Left ventricle myocardium inferior (tissue), 1 donor: ENCODE measurements around the gene PGM3. TPM values are rescaled to one million over a fixed set of nuclear protein-coding genes. Genes with fewer than 3 reads are reported as not detected.
A peak's percentile ranks its signal among the peaks of the same experiment; 100 is the strongest.

Experiments
- DNase-seq: peaks from one replicate; pipeline ENCODE4 v3.0.0-alpha.2; 2020
- H3K27ac ChIP-seq: fragments of 200-600 bp; replicated peaks from 2 replicates; pipeline ENCODE4 v1.8.0; 2021
- H3K27me3 ChIP-seq: fragments of 200-600 bp; 2 replicates; pipeline ENCODE4 v1.8.0; 2021; ENCODE audit warnings: low read depth
- H3K36me3 ChIP-seq: fragments of 200-600 bp; 2 replicates; pipeline ENCODE4 v1.8.0; 2021
- H3K4me1 ChIP-seq: fragments of 200-600 bp; 2 replicates; pipeline ENCODE4 v1.8.0; 2021
- H3K4me3 ChIP-seq: fragments of 200-600 bp; 2 replicates; pipeline ENCODE4 v1.8.0; 2021; ENCODE audit warnings: mild to moderate bottlenecking, moderate library complexity
- H3K9me3 ChIP-seq: fragments of 200-600 bp; replicated peaks from 2 replicates; pipeline ENCODE4 v1.8.0; 2021
- intact Hi-C: fragments of 100-400 bp; cut with micrococcal nuclease; formaldehyde crosslinking; loops from one replicate; pipeline ENCODE4 v1.11.0; 2022
- long read RNA-seq: library from polyadenylated mRNA; unstranded; transcript quantifications from one replicate; pipeline ENCODE4 v2.0.0, GENCODE V29; 2021
- total RNA-seq: library from RNA; stranded (reverse); fragmentation: NEBNext Ultra II Directional; extraction: Animal tissue kit (Norgen Biotek cat#: 25700); gene quantifications from one replicate; pipeline ENCODE4 v1.2.1, GENCODE V29; 2021
- TF ChIP-seq, protein P1 (sequence below): fragments of 200-600 bp; IDR thresholded peaks from 2 replicates; pipeline ENCODE4 v1.8.0; 2021; ENCODE audit warnings: antibody characterized with exemption, mild to moderate bottlenecking, borderline replicate concordance
- donor health status: DM: no; HTN: yes; CAD: no; lungs with severe emphysema.

The PGM3 gene, protein sequence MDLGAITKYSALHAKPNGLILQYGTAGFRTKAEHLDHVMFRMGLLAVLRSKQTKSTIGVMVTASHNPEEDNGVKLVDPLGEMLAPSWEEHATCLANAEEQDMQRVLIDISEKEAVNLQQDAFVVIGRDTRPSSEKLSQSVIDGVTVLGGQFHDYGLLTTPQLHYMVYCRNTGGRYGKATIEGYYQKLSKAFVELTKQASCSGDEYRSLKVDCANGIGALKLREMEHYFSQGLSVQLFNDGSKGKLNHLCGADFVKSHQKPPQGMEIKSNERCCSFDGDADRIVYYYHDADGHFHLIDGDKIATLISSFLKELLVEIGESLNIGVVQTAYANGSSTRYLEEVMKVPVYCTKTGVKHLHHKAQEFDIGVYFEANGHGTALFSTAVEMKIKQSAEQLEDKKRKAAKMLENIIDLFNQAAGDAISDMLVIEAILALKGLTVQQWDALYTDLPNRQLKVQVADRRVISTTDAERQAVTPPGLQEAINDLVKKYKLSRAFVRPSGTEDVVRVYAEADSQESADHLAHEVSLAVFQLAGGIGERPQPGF
- total RNA-seq, result 16.1 TPM
- long read RNA-seq, full-length matches to known transcripts, result 17 of 22 reads
- long read RNA-seq, partial matches to known transcripts, result 2 of 22 reads
- long read RNA-seq, other reads (novel, unspliced or antisense), result 3 of 22 reads

DNA sequence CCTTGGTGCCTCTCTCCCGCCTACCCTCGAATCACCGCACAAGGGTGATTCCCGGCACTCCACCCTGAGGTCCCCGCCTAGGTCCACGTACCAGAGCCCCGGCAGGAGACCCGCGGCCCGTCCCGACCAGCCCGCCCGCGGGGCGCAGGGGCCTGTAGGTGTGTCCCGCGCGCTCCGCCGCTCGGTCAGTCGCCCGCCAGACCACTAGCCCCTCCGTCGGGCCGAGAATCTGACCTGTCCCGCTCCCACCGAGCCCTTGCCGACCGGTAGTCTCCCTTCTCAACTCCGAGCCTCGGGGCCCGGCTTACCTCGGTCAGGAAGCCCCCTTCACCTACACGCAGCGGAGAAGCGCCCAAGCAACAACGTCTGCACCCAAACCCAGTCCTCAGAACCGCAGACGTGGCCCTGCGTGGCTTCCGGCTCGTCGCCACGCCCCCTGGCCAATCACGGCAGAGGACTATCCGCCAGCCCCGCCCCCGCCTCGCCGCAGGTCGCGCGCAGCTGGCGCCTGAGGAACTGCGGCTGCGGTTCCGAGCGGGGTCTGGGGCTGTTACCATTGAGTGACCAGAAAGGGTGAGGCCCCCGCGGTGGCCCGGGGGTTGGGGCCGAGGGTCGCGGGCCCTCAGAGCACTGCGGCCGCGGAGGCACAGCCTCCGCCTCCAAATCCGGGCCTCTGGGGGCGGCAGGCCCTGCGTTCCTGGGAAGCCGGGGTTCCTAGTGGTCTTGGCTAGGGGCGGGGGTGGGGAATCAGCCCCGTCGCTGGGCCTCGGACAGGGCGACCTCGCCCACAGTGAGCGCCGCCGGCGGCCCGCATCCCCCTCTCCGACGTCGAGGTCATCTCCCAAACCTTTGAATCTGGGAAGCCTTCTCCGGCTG, at the start of gene PGM3, which contains the start of gene RWDD2A:
TSS of gene PGM3 (minus strand) at position 395 of the 876 bp plus-strand sequence. CDS start 2,253 bp downstream, outside the sequence.
TSS of gene RWDD2A (plus strand) at position 487 of the 876 bp plus-strand sequence. CDS start 1,095 bp downstream, outside the sequence.
- intact Hi-C loops, result no loop called here
- DNase-seq, result peak; percentile 92
- no peaks in the 10 kb centered on the region for H3K9me3 ChIP-seq

DNA sequence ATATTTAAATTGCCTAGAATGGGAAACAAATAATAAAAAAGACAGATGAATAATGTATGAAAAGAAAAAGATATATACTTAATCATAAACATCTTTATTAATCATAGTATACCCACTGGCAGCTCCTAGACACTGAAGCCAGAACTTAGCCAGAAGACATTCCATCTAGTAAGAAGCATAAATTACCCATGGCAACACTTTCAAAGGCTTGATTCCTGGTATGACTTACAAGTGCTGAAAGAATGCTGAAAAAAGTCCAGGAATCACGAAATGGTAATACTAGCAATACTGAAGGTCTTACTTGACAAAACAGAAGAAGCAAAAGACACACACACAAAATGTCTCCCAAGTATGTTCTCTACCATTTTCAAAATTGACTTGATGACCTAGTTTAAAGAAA, 38.1 kb upstream of the PGM3 start:
- Histone ChIP-seq H3K27me3 (no peaks in the 10 kb centered on the region), H3K4me1 (no peaks in the 10 kb centered on the region), H3K9me3 (no peaks in the 10 kb centered on the region), H3K36me3 (no peaks in the 10 kb centered on the region), H3K27ac (no peak overlapping the region), H3K4me3 (no peak overlapping the region)
- intact Hi-C loops, result no loop called here
- no peak for DNase-seq
- TF ChIP-seq, protein P1, sequence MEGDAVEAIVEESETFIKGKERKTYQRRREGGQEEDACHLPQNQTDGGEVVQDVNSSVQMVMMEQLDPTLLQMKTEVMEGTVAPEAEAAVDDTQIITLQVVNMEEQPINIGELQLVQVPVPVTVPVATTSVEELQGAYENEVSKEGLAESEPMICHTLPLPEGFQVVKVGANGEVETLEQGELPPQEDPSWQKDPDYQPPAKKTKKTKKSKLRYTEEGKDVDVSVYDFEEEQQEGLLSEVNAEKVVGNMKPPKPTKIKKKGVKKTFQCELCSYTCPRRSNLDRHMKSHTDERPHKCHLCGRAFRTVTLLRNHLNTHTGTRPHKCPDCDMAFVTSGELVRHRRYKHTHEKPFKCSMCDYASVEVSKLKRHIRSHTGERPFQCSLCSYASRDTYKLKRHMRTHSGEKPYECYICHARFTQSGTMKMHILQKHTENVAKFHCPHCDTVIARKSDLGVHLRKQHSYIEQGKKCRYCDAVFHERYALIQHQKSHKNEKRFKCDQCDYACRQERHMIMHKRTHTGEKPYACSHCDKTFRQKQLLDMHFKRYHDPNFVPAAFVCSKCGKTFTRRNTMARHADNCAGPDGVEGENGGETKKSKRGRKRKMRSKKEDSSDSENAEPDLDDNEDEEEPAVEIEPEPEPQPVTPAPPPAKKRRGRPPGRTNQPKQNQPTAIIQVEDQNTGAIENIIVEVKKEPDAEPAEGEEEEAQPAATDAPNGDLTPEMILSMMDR, result no peak

More for the DNA sequence above, at the start of gene PGM3, which contains the start of gene RWDD2A:
- Histone ChIP-seq H3K27ac (peak within 1 kb of the TSS; percentile 84), H3K4me1 (peaks cover 40% of the 10 kb centered on the region), H3K36me3 (peaks cover 17% of the 10 kb centered on the region), H3K27me3 (no peaks in the 10 kb centered on the region), H3K4me3 (peak within 1 kb of the TSS; percentile 97)
- TF ChIP-seq, protein P1, result no peak

DNA sequence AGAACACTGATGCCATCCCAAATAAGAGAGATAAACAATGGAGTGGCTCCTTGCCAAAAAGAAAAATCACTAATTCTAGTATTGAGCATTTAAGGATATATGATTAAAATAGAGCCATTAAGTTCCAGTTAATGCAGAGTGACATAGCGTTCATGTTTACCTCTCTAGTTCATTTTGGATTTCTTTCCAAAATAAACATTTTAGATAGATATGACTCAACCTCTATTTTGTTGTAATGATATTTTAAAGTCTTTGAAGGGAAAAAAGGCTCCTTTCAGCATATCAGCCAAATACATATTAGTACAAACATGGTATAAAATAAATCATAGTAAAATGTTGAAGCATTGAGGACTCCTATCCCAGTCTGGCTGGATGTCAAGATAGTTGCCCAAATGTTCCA, 33.5 kb upstream of the PGM3 start:
- Histone ChIP-seq H3K9me3 (no peaks in the 10 kb centered on the region), H3K4me3 (no peak overlapping the region), H3K27me3 (no peaks in the 10 kb centered on the region), H3K36me3 (no peaks in the 10 kb centered on the region), H3K27ac (no peak overlapping the region), H3K4me1 (no peaks in the 10 kb centered on the region)
- TF ChIP-seq, protein P1, result no peak
- intact Hi-C loops, result no loop called here
- no peak for DNase-seq

DNA sequence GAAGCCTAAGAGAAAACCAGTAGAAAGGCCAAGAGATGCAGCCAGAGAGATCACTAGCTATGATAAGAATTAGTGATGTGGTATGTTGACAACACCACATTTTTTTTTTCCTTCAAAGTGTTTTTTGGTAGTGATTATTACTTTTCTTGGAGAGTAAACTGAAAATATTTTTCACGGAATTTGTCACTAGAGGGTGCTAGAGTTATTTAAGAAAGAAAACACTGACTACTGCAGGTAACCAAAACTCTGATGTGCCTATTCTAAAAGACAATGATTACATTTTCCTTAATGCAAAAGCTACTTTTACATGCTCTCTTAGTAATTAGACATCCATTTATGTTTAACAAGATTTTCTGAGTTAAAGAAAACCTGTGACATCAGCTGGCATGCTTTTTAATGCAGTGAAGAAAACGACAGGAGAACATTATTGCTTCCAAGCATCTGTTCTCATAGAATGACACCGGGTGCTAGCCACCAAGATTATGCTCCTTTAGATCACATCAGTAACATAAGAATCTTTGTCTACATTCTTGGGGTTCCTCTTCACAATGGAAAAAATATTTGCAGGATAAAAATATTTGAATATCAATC, 28.9 kb upstream of the PGM3 start:
- no peaks in the 10 kb centered on the region for H3K4me1 ChIP-seq
- TF ChIP-seq, protein P1, result peak; percentile 63
- intact Hi-C loops, result loop anchor here (2.0 kb wide), 1 partner anchor 293 kb away; no protein-coding TSS in a partner anchor

DNA sequence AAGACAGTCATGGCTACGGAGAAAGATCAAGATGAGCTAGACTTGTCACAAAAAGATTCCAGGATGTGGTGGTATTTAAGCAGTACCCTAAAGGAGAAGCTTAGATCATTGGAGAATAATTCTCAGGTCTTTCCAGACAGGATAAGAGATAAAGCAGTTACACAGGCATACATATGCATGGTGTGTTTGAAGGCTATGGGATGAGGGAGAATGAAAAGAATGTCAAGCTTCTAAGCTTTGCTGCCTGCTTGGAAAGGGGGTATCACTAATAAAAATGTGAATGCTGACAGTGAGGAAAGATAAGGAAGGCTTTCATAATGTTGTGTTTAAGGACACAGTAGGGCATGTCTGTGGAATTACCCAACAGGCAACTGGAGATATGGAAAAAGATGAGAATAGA, 28.2 kb upstream of the PGM3 start:
- DNase-seq, result no peak
- no peaks in the 10 kb centered on the region for H3K9me3 ChIP-seq
- H3K4me1 ChIP-seq, result no peaks in the 10 kb centered on the region
- H3K27me3 ChIP-seq, result no peaks in the 10 kb centered on the region
- no peaks in the 10 kb centered on the region for H3K36me3 ChIP-seq
- intact Hi-C loops, result no loop called here
- H3K27ac ChIP-seq, result no peak overlapping the region
- H3K4me3 ChIP-seq, result no peak overlapping the region
- TF ChIP-seq, protein P1, result no peak

More for the DNA sequence above, 28.9 kb upstream of the PGM3 start:
- Histone ChIP-seq H3K27me3 (no peaks in the 10 kb centered on the region), H3K36me3 (no peaks in the 10 kb centered on the region), H3K9me3 (no peaks in the 10 kb centered on the region), H3K4me3 (no peak overlapping the region), H3K27ac (no peak overlapping the region)
- no peak for DNase-seq
